Activated CD4-positive, CD25-positive, alpha-beta regulatory T cell treated with anti-CD3 and anti-CD28 coated beads, Interleukin-2, amount 50 U/mL, for 16 hours (primary cell): ENCODE measurements around the gene SPHKAP.
"Not testable (repeated sequence)": the region's sequence is repeated elsewhere in the genome, so short reads cannot be mapped to it uniquely, and the experiment has no call there.

ENCODE experiments used
- DNase-seq: peaks from one replicate; pipeline ENCODE4 v3.0.0-alpha.2; 2020; ENCODE audit warnings: low read depth, low spot score

Gene SPHKAP

GRCh38 chr2:228103379-228103778 is 78.1 kb downstream of the SPHKAP start:
- DNase-seq, result no peak

- no peak for DNase-seq
Measured at GRCh38 chr2:228102949-228103348, 78.5 kb downstream of the SPHKAP start.

- DNase-seq, result no peak
Measured at GRCh38 chr2:228094377-228094921, 87.0 kb downstream of the SPHKAP start.

GRCh38 chr2:228092056-228092455 is 89.4 kb downstream of the SPHKAP start:
- no peak for DNase-seq

GRCh38 chr2:228086561-228086960 is 94.9 kb downstream of the SPHKAP start:
- no peak for DNase-seq

GRCh38 chr2:228084717-228085116 is 96.8 kb downstream of the SPHKAP start:
- DNase-seq, result no peak

- no peak for DNase-seq
Measured at GRCh38 chr2:228083131-228083530, 98.4 kb downstream of the SPHKAP start.

GRCh38 chr2:228082571-228082970 is 98.9 kb downstream of the SPHKAP start:
- DNase-seq, result no peak

GRCh38 chr2:228079194-228079593 is 102.3 kb downstream of the SPHKAP start:
- no peak for DNase-seq

GRCh38 chr2:228076695-228077094 is 104.8 kb downstream of the SPHKAP start:
- DNase-seq, result not testable (repeated sequence)

- DNase-seq, result no peak
Measured at GRCh38 chr2:228072669-228073068, 108.8 kb downstream of the SPHKAP start.

GRCh38 chr2:228067309-228067708 is 114.2 kb downstream of the SPHKAP start:
- DNase-seq, result no peak

- no peak for DNase-seq
Measured at GRCh38 chr2:228066126-228066798, 115.2 kb downstream of the SPHKAP start.

GRCh38 chr2:228065686-228066085 is 115.8 kb downstream of the SPHKAP start:
- DNase-seq, result no peak

GRCh38 chr2:228064796-228065315 is 116.6 kb downstream of the SPHKAP start:
- DNase-seq, result no peak

GRCh38 chr2:228064024-228064423 is 117.5 kb downstream of the SPHKAP start:
- DNase-seq, result no peak

- DNase-seq, result no peak
Measured at GRCh38 chr2:228063558-228063957, 117.9 kb downstream of the SPHKAP start.

GRCh38 chr2:228059735-228060134 is 121.8 kb downstream of the SPHKAP start:
- no peak for DNase-seq

GRCh38 chr2:228056293-228057097 is 125.0 kb downstream of the SPHKAP start:
- DNase-seq, result no peak

- no peak for DNase-seq
Measured at GRCh38 chr2:228048838-228049490, 132.5 kb downstream of the SPHKAP start.

GRCh38 chr2:228040995-228041394 is 140.5 kb downstream of the SPHKAP start:
- DNase-seq, result no peak
